Psoas muscle (tissue), 8 donors: ENCODE data around the gene NME7. TPM values are rescaled to one million over a fixed set of nuclear protein-coding genes. Genes with fewer than 3 reads are reported as not detected.
A peak's percentile ranks its signal among the peaks of the same experiment; 100 is the strongest.
"Not testable (repeated sequence)": the region's sequence is repeated elsewhere in the genome, so short reads cannot be mapped to it uniquely, and the experiment has no call there.

Source experiments
- ATAC-seq, 4 donors: fragments of 200-7000 bp; cut with Tn5 transposase; one replicate each; pipeline ENCODE4 v1.9.1; 2020; ENCODE audit warnings: moderate library complexity in 3 of 4, mild to moderate bottlenecking in 2 of 4
- DNase-seq, 2 donors: peaks; one replicate each; pipeline ENCODE4 v3.0.0-alpha.2; 2020
- H3K27ac ChIP-seq: fragments of 200-600 bp; one replicate; pipeline ENCODE4 v1.8.0; 2022
- H3K27me3 ChIP-seq, 3 donors: fragments of 200-600 bp in 1 of 3; one replicate each; pipeline versions ENCODE4 v1.6.1 to v1.8.0; 2013 to 2022; ENCODE audit warnings: low read length in 2 of 3, mild to moderate bottlenecking in 2 of 3, moderate library complexity in 1 of 3; ENCODE audit not compliant: insufficient read depth in 3 of 3
- H3K36me3 ChIP-seq, 2 donors: fragments of 200-600 bp in 1 of 2; one replicate each; pipeline versions ENCODE4 v1.6.1 to v1.8.0; 2013 to 2022; ENCODE audit warnings: low read depth in 1 of 2, mild to moderate bottlenecking in 1 of 2, moderate library complexity in 1 of 2; ENCODE audit not compliant: insufficient read depth in 1 of 2
- H3K4me1 ChIP-seq: fragments of 200-600 bp; one replicate; pipeline ENCODE4 v1.8.0; 2022
- H3K4me3 ChIP-seq: fragments of 200-600 bp; one replicate; pipeline ENCODE4 v1.8.0; 2022; ENCODE audit warnings: mild to moderate bottlenecking
- H3K9me3 ChIP-seq: fragments of 200-600 bp; one replicate; pipeline ENCODE4 v1.8.0; 2022
- CTCF ChIP-seq: fragments of 200-600 bp; IDR thresholded peaks from one replicate; pipeline ENCODE4 v1.8.0; 2022; ENCODE audit warnings: antibody characterized with exemption
- WGBS, 3 donors: extraction: QIAGEN DNeasy Blood & Tissue Kit; methylation state at CpG; one replicate each; pipeline versions ENCODE4 v1.1.6 to v1.1.7; 2013; 5-methylcytosine and 5-hydroxymethylcytosine counted together
- intact Hi-C, 2 donors: fragments of 100-400 bp; cut with DNase I; formaldehyde crosslinking; loops; one replicate each; pipeline versions ENCODE4 v1.11.0 to v1.14.2; 2022
- polyA plus RNA-seq, 3 donors: library from polyadenylated mRNA; stranded (reverse); fragments of 200-250 nt; gene quantifications; one replicate each; pipeline ENCODE4 v1.2.3, GENCODE V29; 2013
- total RNA-seq, 4 donors: library from RNA; stranded (reverse); fragmentation: NEBNext Ultra II Directional in 2 of 4; extraction: Animal tissue kit (Norgen Biotek cat#: 25700) in 2 of 4; gene quantifications; one replicate each; pipeline versions ENCODE4 v1.2.1 to v1.2.4, GENCODE V29; 2021 to 2023
- donor health status: healthy with polysubstance abuse.
- donor health status: DM: no; HTN: no; CAD: no; lungs with moderate emphysema.
- donor health status: Bipolar disorder and iron deficiency.
- donor health status: healthy.
- donor health status: DM: yes; HTN: yes; CAD: no.
- donor health status: DM: no; HTN: no; CAD: no.
- donor health status: DM: no; HTN: no; CAD: no.
- donor health status: DM: yes; HTN: yes; CAD: no.

Gene NME7
- total and polyA plus RNA-seq, 7 donors, result 3.9 to 14.1 (median 4.8) TPM

- DNase-seq (no peak), ATAC-seq (no peak)
- H3K9me3 ChIP-seq, result no peaks in the 10 kb centered on the region
- WGBS, 3 donors, result 78 to 86% (median 82%) methylated on average over 1 of the region's 1 CpG
- no peak for TF ChIP-seq CTCF
- intact Hi-C loops, result no loop called here
- H3K36me3 ChIP-seq, result no peaks in the 10 kb centered on the region
- H3K27me3 ChIP-seq, result no peaks in the 10 kb centered on the region
- H3K4me3 ChIP-seq, result no peak overlapping the region
- no peak overlapping the region for H3K27ac ChIP-seq
- no peaks in the 10 kb centered on the region for H3K4me1 ChIP-seq
Measured at GRCh38 chr1:169289016-169289415, 78.6 kb downstream of the NME7 start.

- DNase-seq (no peak), ATAC-seq (no peak)
- Histone ChIP-seq H3K4me3 (no peak overlapping the region), H3K27ac (no peak overlapping the region), H3K36me3 (no peaks in the 10 kb centered on the region), H3K27me3 (no peaks in the 10 kb centered on the region), H3K9me3 (no peaks in the 10 kb centered on the region), H3K4me1 (no peaks in the 10 kb centered on the region)
- intact Hi-C loops, result no loop called here
- WGBS, 3 donors, result 91 to 95% (median 93%) methylated on average over 1 of the region's 1 CpG
- no peak for TF ChIP-seq CTCF
Measured at GRCh38 chr1:169288011-169288414, 79.6 kb downstream of the NME7 start.

GRCh38 chr1:169287280-169287679, 80.3 kb downstream of the NME7 start:
- H3K9me3 ChIP-seq, result no peaks in the 10 kb centered on the region
- TF ChIP-seq CTCF, result no peak
- DNase-seq (no peak), ATAC-seq (no peak)
- H3K27ac ChIP-seq, result no peak overlapping the region
- H3K4me1 ChIP-seq, result no peaks in the 10 kb centered on the region
- H3K27me3 ChIP-seq, result no peaks in the 10 kb centered on the region
- no peaks in the 10 kb centered on the region for H3K36me3 ChIP-seq
- H3K4me3 ChIP-seq, result no peak overlapping the region
- WGBS, 3 donors, result 81 to 85% (median 85%) methylated on average over 1 of the region's 1 CpG
- intact Hi-C loops, result no loop called here

- intact Hi-C loops, H3K27ac ChIP-seq, H3K27me3 ChIP-seq, H3K4me1 ChIP-seq, H3K36me3 ChIP-seq, ATAC-seq, DNase-seq, H3K4me3 ChIP-seq: not testable (repeated sequence)
- WGBS, 3 donors, result 96 to 100% (median 99%) methylated on average over 4 of the region's 4 CpGs
- H3K9me3 ChIP-seq, result peaks cover 14% of the 10 kb centered on the region
Measured at GRCh38 chr1:169281562-169281961, 86.0 kb downstream of the NME7 start.

GRCh38 chr1:169271098-169271497, 96.5 kb downstream of the NME7 start:
- ATAC-seq, result peak in 1 of 4 donors; percentile 39
- WGBS, 3 donors, result 83 to 88% (median 87%) methylated on average over 2 of the region's 2 CpGs
- no peak overlapping the region for H3K4me3 ChIP-seq
- H3K27ac ChIP-seq, result no peak overlapping the region
- H3K27me3 ChIP-seq, result no peaks in the 10 kb centered on the region
- intact Hi-C loops, result no loop called here
- TF ChIP-seq CTCF, result no peak
- H3K9me3 ChIP-seq, result no peaks in the 10 kb centered on the region
- H3K36me3 ChIP-seq, result no peaks in the 10 kb centered on the region
- DNase-seq, result no peak
- peaks cover 6% of the 10 kb centered on the region for H3K4me1 ChIP-seq
